Measurements from ENCODE around the gene GARNL3. TPM values are rescaled to one million over a fixed set of nuclear protein-coding genes. Genes with fewer than 3 reads are reported as not detected.

GARNL3 gene
- total and polyA plus RNA-seq, 2 donors (not counting 3 experiments of a cell fraction or from before 2014, with no cell fraction given): 1.4 to 8.3 TPM

DNA sequence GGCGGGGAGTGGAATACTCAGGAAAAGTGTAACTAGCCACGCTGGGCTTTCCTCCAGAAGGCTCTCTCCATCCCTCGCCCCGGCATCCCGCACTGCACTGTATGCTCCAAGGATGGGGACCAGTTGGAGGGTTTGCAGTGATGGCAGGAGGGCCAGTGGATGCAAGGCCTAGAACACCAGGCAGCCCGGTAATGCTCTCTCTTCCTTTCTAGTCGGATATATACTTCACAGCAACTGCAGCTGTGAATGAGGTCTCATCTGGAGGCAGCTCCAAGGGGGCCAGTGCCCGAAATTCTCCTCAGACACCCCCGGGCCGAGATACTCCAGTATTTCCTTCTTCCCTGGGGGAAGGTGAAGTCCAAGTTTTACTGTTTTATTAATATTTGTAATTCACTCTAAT, 122.4 kb downstream of the GARNL3 start:
- Histone ChIP-seq H3K27me3 (ENCODE audit: control insufficient read depth in 2 of 2, insufficient read depth in 2 of 2, low read length in 2 of 2) (peaks cover 0 to 5% of the 10 kb centered on the region in 2 experiments), H2AFZ (ENCODE audit: low read depth, low read length) (no peak overlapping the region), H3K9me1 (replicated peaks; ENCODE audit: control insufficient read depth, extremely low read depth, insufficient read depth, low read length) (no peaks in the 10 kb centered on the region), H3K4me3 (replicated peaks in 1 of 3; ENCODE audit: insufficient read depth in 1 of 3, low read depth in 1 of 3, low read length in 3 of 3) (no peak overlapping the region), H3K9ac (replicated peaks; ENCODE audit: extremely low read depth, insufficient read depth, low read length) (no peak overlapping the region), H3K79me2 (ENCODE audit: control insufficient read depth, insufficient read depth, low read length) (no peaks in the 10 kb centered on the region), H4K20me1 (replicated peaks; ENCODE audit: control insufficient read depth, extremely low read depth, insufficient read depth, low read length) (no peaks in the 10 kb centered on the region), H3K36me3 (ENCODE audit: control insufficient read depth in 2 of 2, extremely low read depth in 1 of 2, insufficient read depth in 2 of 2, low read length in 2 of 2) (no peaks in the 10 kb centered on the region), H3K9me3 (replicated peaks; ENCODE audit: control insufficient read depth, insufficient read depth, low read length) (no peaks in the 10 kb centered on the region), H3K27ac (ENCODE audit: insufficient read depth, low read depth, low read length) (no peak overlapping the region), H3K4me2 (ENCODE audit: insufficient read depth, low read length) (no peak overlapping the region), H3K4me1 (ENCODE audit: control insufficient read depth, extremely low read depth, insufficient read depth, low read length) (no peaks in the 10 kb centered on the region)
- intact Hi-C loops (cut with micrococcal nuclease) (no loop called here), dilution Hi-C loops (cut with MboI; ENCODE audit: extremely low pct_ligation_motif_present, low sequenced_read_pairs) (no loop called here)
- POLR2A ChIA-PET: no interaction called here
- CTCF ChIA-PET: no interaction called here
- TF ChIP-seq, protein P1, sequence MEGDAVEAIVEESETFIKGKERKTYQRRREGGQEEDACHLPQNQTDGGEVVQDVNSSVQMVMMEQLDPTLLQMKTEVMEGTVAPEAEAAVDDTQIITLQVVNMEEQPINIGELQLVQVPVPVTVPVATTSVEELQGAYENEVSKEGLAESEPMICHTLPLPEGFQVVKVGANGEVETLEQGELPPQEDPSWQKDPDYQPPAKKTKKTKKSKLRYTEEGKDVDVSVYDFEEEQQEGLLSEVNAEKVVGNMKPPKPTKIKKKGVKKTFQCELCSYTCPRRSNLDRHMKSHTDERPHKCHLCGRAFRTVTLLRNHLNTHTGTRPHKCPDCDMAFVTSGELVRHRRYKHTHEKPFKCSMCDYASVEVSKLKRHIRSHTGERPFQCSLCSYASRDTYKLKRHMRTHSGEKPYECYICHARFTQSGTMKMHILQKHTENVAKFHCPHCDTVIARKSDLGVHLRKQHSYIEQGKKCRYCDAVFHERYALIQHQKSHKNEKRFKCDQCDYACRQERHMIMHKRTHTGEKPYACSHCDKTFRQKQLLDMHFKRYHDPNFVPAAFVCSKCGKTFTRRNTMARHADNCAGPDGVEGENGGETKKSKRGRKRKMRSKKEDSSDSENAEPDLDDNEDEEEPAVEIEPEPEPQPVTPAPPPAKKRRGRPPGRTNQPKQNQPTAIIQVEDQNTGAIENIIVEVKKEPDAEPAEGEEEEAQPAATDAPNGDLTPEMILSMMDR (IDR thresholded peaks at IDR 0.05; ENCODE audit: extremely low read depth in 1 of 2, insufficient read depth in 1 of 2, low read depth in 1 of 2, low read length in 2 of 2): no peak
- FAIRE-seq (no peak), DNase-seq (ENCODE audit: low read depth, low spot score) (no peak)
- BruUV-seq (replicated peaks): no TSS peak

GRCh38 chr9:127388037-127388855, 123.7 kb downstream of the GARNL3 start:
- H4K20me1 ChIP-seq (replicated peaks; ENCODE audit: control insufficient read depth, extremely low read depth, insufficient read depth, low read length): no peaks in the 10 kb centered on the region
- dilution Hi-C loops (cut with MboI; ENCODE audit: extremely low pct_ligation_motif_present, low sequenced_read_pairs) (no loop called here), intact Hi-C loops (cut with micrococcal nuclease) (no loop called here)
- no peak for FAIRE-seq
- no peak overlapping the region for H3K4me3 ChIP-seq (replicated peaks in 1 of 3; ENCODE audit: insufficient read depth in 1 of 3, low read depth in 1 of 3, low read length in 3 of 3)
- CTCF ChIA-PET: no interaction called here
- no peaks in the 10 kb centered on the region for H3K9me3 ChIP-seq (replicated peaks; ENCODE audit: control insufficient read depth, insufficient read depth, low read length)
- TF ChIP-seq, protein P1 (IDR thresholded peaks at IDR 0.05; ENCODE audit: extremely low read depth in 1 of 2, insufficient read depth in 1 of 2, low read depth in 1 of 2, low read length in 2 of 2): no peak
- TF ChIP-seq FOS (IDR thresholded peaks at IDR 0.05; ENCODE audit: borderline replicate concordance, insufficient read depth, low read length) (no peak), MYC (IDR thresholded peaks at IDR 0.05; ENCODE audit: low read depth, low read length) (no peak), GATA2 (IDR thresholded peaks at IDR 0.05; ENCODE audit: insufficient read depth, insufficient read length, low read depth, low read length) (no peak), POLR2AphosphoS5 (IDR thresholded peaks at IDR 0.05; ENCODE audit: insufficient read depth, low read depth, low read length) (no peak), POLR2A (IDR thresholded peaks at IDR 0.05; ENCODE audit: low read depth, low read length) (no peak), JUN (IDR thresholded peaks at IDR 0.05; ENCODE audit: borderline replicate concordance, insufficient read depth, insufficient read length, low read depth) (no peak), MAX (IDR thresholded peaks at IDR 0.05; ENCODE audit: insufficient read depth, insufficient read length) (no peak), EZH2 (IDR thresholded peaks at IDR 0.05; ENCODE audit: borderline replicate concordance, low read depth, low read length, severe bottlenecking) (no peak)
- POLR2A ChIA-PET: no interaction called here
- H3K9ac ChIP-seq (replicated peaks; ENCODE audit: extremely low read depth, insufficient read depth, low read length): no peak overlapping the region
- no peak overlapping the region for H3K4me2 ChIP-seq (ENCODE audit: insufficient read depth, low read length)
- BruUV-seq (replicated peaks): no TSS peak
- no peaks in the 10 kb centered on the region for H3K79me2 ChIP-seq (ENCODE audit: control insufficient read depth, insufficient read depth, low read length)
- no peak overlapping the region for H2AFZ ChIP-seq (ENCODE audit: low read depth, low read length)
- H3K27me3 ChIP-seq (ENCODE audit: control insufficient read depth in 2 of 2, insufficient read depth in 2 of 2, low read length in 2 of 2): peaks cover 0 to 2% of the 10 kb centered on the region in 2 experiments
- no peaks in the 10 kb centered on the region for H3K36me3 ChIP-seq (ENCODE audit: control insufficient read depth in 2 of 2, extremely low read depth in 1 of 2, insufficient read depth in 2 of 2, low read length in 2 of 2)
- H3K4me1 ChIP-seq (ENCODE audit: control insufficient read depth, extremely low read depth, insufficient read depth, low read length): no peaks in the 10 kb centered on the region
- DNase-seq (ENCODE audit: low read depth, low spot score): no peak
- H3K27ac ChIP-seq (ENCODE audit: insufficient read depth, low read depth, low read length): no peak overlapping the region
- H3K9me1 ChIP-seq (replicated peaks; ENCODE audit: control insufficient read depth, extremely low read depth, insufficient read depth, low read length): no peaks in the 10 kb centered on the region
